Retinal pigment epithelial cell (primary cell): ENCODE data around the gene EML5.

ENCODE experiments used
- DNase-seq: peaks from one replicate; pipeline ENCODE4 v3.0.0-alpha.2; 2010; ENCODE audit warnings: low read depth
- H3K4me3 ChIP-seq: 2 replicates; pipeline ENCODE4 v1.5.1; 2011; ENCODE audit warnings: mild to moderate bottlenecking, low read length, control low read depth, moderate library complexity
- CTCF ChIP-seq: conservative IDR thresholded peaks from 2 replicates; pipeline ENCODE4 v1.5.1; 2011; ENCODE audit warnings: low read depth, low read length, control low read depth, inconsistent platforms

The EML5 gene

GRCh38 chr14:88770736-88771135 lies 22.0 kb downstream of the EML5 start:
- no peak for DNase-seq
- no peak for TF ChIP-seq CTCF
- H3K4me3 ChIP-seq: no peak overlapping the region

DNA sequence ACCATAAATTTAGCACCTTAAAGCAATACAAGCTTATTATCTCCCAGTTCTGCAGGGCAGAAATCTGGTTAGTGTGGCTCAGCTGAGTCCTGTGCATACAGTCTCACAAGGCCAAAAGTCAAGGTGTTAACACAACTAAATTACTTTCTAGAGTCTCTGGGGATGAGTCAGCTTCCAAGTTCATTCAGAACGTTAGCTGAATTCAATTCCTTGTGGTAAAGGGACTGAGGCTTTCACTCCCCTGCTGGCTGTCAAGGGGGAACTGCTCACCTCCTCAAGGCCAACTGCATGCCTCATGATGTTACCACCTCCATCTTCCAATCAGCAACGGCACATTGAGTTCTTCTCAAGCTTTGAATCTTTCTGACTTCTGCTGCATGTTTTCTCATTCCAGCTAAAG lies 27.6 kb downstream of the EML5 start:
- peak; percentile 3 for DNase-seq
- no peak overlapping the region for H3K4me3 ChIP-seq
- TF ChIP-seq CTCF: peak; percentile 2

DNA sequence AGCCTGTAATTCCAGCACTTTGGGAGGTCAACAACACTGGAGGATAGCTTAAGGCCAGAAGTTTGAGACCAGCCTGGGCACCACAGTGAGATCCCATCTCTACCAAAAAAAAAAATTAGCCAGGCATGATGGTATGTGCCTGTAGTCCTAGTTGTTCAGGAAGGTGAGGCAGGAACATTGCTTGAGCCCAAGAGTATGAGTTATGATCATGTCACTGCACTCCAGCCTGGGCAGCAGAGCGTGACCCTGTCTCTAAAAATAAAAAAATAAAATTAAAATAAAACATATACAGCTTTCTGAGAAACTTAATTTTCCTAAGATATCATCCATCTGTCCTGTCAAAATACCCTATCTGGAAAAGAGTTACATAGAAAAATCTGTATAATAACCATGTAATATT lies 38.9 kb downstream of the EML5 start:
- TF ChIP-seq CTCF: no peak
- DNase-seq: no peak
- no peak overlapping the region for H3K4me3 ChIP-seq

GRCh38 chr14:88750945-88751344 lies 41.8 kb downstream of the EML5 start:
- no peak for TF ChIP-seq CTCF
- DNase-seq: no peak

DNA sequence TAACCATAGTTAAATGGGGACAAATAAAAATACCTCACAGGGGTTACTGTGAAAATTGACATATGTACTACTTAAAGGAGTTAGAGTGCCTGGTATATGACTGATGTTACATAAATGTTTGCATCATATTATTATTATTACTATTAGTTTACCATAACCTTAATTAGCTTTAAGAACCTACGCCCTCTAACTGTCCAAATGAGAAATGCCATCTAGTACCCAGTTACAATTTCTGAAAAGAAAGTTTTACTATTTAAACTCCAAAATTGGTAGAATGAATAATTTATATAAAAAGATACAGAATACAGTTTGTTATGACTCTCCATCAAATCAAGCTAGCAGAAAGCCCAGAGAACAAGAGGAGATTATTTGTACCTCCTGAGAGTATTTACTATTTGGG lies 42.3 kb downstream of the EML5 start:
- TF ChIP-seq CTCF: no peak
- H3K4me3 ChIP-seq: no peak overlapping the region
- no peak for DNase-seq

More at GRCh38 chr14:88750945-88751344, 41.8 kb downstream of the EML5 start:
- H3K4me3 ChIP-seq: no peak overlapping the region

DNA sequence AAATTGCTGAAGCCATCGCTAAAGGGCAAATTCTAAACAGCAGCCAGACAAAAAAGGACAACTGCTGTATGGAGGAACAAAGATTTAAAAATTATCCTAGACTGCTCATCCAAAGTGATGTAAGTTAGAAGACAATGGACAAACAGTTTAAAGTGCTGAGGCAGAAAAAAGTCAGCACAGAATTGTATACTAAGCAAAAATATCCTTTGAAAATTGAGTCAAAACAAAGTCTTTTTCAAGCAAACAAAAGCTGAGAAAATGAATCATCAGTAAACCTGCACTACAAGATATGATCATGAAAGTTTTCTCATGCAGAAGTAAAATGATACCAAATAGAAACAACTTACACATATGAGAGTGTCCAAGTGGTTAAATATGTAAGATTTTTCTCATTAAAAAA lies 43.6 kb downstream of the EML5 start:
- H3K4me3 ChIP-seq: no peak overlapping the region

GRCh38 chr14:88748288-88748687 lies 44.5 kb downstream of the EML5 start:
- no peak overlapping the region for H3K4me3 ChIP-seq
- DNase-seq: no peak
- TF ChIP-seq CTCF: no peak

More for the DNA sequence above, 43.6 kb downstream of the EML5 start:
- TF ChIP-seq CTCF: no peak
- DNase-seq: no peak
